ENCODE data around the gene GPR142.
"Not testable (repeated sequence)": the region's sequence is repeated elsewhere in the genome, so short reads cannot be mapped to it uniquely, and the experiment has no call there.

GPR142 gene

GRCh38 chr17:74394977-74395376 lies 27.7 kb downstream of the GPR142 start:
- TF ChIP-seq, protein P1, sequence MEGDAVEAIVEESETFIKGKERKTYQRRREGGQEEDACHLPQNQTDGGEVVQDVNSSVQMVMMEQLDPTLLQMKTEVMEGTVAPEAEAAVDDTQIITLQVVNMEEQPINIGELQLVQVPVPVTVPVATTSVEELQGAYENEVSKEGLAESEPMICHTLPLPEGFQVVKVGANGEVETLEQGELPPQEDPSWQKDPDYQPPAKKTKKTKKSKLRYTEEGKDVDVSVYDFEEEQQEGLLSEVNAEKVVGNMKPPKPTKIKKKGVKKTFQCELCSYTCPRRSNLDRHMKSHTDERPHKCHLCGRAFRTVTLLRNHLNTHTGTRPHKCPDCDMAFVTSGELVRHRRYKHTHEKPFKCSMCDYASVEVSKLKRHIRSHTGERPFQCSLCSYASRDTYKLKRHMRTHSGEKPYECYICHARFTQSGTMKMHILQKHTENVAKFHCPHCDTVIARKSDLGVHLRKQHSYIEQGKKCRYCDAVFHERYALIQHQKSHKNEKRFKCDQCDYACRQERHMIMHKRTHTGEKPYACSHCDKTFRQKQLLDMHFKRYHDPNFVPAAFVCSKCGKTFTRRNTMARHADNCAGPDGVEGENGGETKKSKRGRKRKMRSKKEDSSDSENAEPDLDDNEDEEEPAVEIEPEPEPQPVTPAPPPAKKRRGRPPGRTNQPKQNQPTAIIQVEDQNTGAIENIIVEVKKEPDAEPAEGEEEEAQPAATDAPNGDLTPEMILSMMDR (IDR thresholded peaks at IDR 0.05; ENCODE audit: low read depth, low read length): no peak
- no peak for DNase-seq (ENCODE audit: extremely low read depth, low read depth)

DNA sequence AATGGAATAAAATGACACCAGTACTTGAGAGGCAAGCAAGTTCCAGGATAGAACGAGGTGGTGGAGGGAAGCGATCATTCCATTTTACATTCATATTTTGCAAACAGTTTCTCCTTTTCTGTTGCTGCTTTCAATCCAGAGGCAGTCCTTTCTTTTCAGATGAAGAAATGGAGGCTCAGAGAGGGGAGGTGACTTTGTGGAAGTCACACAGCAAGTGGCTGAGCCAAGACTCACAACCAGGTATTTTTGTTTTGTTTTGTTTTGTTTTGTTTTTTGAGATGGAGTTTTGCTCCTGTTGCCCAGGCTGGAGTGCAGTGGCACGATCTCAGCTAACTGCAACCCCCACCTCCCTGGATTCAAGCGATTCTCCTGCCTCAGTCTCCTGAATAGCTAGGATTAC lies 29.3 kb downstream of the GPR142 start:
- no peak for DNase-seq (ENCODE audit: extremely low read depth, low read depth)
- TF ChIP-seq, protein P1 (IDR thresholded peaks at IDR 0.05; ENCODE audit: low read depth, low read length): no peak

DNA sequence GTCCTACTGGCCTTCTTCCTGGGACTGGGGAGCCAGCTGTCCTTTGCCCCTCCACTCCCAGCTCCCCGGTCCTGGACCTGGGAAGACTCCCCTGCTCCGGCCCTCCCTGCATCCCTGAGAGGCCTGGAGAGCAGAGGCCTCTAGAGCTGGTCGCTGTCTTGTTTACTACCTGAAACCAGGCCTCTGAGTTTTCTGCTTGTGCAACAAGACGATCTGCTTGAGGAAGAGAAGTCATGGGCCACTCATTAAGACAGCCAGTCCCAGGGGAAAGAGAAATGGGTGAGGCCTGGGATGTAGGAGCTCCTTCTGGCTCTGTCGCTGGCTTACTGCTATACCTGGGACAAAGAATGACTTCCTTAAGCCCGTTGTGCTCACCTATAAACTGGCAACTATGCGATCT lies 34.7 kb downstream of the GPR142 start:
- TF ChIP-seq, protein P1 (IDR thresholded peaks at IDR 0.05; ENCODE audit: low read depth, low read length): no peak
- DNase-seq (ENCODE audit: extremely low read depth, low read depth): no peak

GRCh38 chr17:74403512-74404137 lies 36.3 kb downstream of the GPR142 start:
- TF ChIP-seq, protein P1 (IDR thresholded peaks at IDR 0.05; ENCODE audit: low read depth, low read length): no peak

DNA sequence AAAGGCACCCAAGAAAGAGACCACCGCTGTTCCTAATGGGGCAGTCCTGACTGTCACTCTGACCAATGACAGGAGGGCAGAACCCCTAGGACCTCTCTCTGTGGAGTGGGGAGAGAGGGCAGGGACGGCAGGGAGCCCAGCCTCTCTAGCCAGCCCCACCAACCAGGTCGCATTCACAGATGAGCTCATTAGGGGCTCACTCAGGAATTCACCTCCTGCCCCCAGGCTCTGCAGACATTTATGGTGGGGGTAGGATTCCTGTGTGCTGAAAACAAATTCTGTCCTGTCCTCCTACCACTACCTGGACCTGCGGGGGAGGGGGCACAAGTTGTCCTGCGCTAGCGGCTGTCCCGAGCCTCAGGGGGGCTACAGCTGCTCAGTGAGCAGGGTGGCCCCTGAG lies 36.9 kb downstream of the GPR142 start:
- TF ChIP-seq, protein P1 (IDR thresholded peaks at IDR 0.05; ENCODE audit: low read depth, low read length): no peak
- DNase-seq (ENCODE audit: extremely low read depth, low read depth): no peak

More at GRCh38 chr17:74403512-74404137, 36.3 kb downstream of the GPR142 start:
- DNase-seq (ENCODE audit: extremely low read depth, low read depth): no peak

DNA sequence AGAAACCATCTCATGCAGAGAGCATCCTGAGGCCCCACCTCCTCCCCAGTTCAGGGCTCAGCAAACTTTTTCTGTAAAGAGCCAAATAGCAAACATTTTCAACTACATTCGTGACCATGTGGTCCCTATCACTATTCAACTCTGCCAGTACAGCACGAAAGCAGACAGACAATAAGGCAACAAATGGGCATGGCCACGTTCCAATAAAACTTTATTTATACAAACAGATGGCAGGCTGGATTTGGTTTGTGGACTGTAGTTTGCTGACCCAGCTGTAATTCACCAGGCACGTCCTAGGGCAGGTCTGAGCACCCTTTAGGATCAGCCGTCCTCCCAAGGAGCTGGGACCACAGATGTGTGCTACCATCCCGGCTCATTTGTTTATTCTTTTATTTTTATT lies 37.5 kb downstream of the GPR142 start:
- TF ChIP-seq, protein P1 (IDR thresholded peaks at IDR 0.05; ENCODE audit: low read depth, low read length): no peak
- no peak for DNase-seq (ENCODE audit: extremely low read depth, low read depth)

- not testable (repeated sequence) for DNase-seq (ENCODE audit: extremely low read depth, low read depth)
Observed at GRCh38 chr17:74405311-74405710, 38.0 kb downstream of the GPR142 start.

GRCh38 chr17:74407384-74407783 lies 40.1 kb downstream of the GPR142 start:
- DNase-seq (ENCODE audit: extremely low read depth, low read depth): no peak
- TF ChIP-seq, protein P1 (IDR thresholded peaks at IDR 0.05; ENCODE audit: low read depth, low read length): no peak

Data from AG09319 (cell line).